Natural killer cell (primary cell): ENCODE results near the gene DKK1. TPM values are rescaled to one million over a fixed set of nuclear protein-coding genes. Genes with fewer than 3 reads are reported as not detected.
A peak's percentile ranks its signal among the peaks of the same experiment; 100 is the strongest.

ENCODE experiments used
- ATAC-seq, 3 donors: fragments of 150-1000 bp in 2 of 3; fragments of 200-7000 bp in 1 of 3; cut with Tn5 transposase; 1 replicate in 1 of 3; 2 replicates in 2 of 3; pipeline ENCODE4 v1.10.0; 2021; ENCODE audit warnings: mild to moderate bottlenecking in 2 of 3, moderate library complexity in 2 of 3
- DNase-seq, 2 donors: peaks; one replicate each; pipeline versions ENCODE4 v3.0.0 to v3.0.0-alpha.2; 2013 to 2021; ENCODE audit warnings: mixed read lengths in 1 of 2
- H3K27ac ChIP-seq: one replicate; pipeline ENCODE4 v1.5.1; 2013; ENCODE audit warnings: mild to moderate bottlenecking, low read length
- H3K27me3 ChIP-seq: one replicate; pipeline ENCODE4 v1.6.1; 2013; ENCODE audit warnings: low read length; ENCODE audit not compliant: control insufficient read depth, insufficient read depth
- H3K36me3 ChIP-seq: one replicate; pipeline ENCODE4 v1.6.1; 2013; ENCODE audit warnings: low read length; ENCODE audit not compliant: control insufficient read depth, insufficient read depth
- H3K4me1 ChIP-seq: one replicate; pipeline ENCODE4 v1.6.1; 2013; ENCODE audit warnings: low read length; ENCODE audit not compliant: control insufficient read depth, insufficient read depth
- H3K4me3 ChIP-seq: one replicate; pipeline ENCODE4 v1.5.1; 2013; ENCODE audit warnings: low read length
- H3K9me3 ChIP-seq: one replicate; pipeline ENCODE4 v1.6.1; 2013; ENCODE audit warnings: low read length; ENCODE audit not compliant: control insufficient read depth, insufficient read depth
- H3K27ac Mint-ChIP-seq, 2 donors: one replicate each; pipeline ENCODE4 v1.8.0; 2022; ENCODE audit warnings: mild to moderate bottlenecking in 2 of 2, mixed read lengths in 2 of 2, moderate library complexity in 1 of 2
- H3K27me3 Mint-ChIP-seq, 2 donors: one replicate each; pipeline ENCODE4 v1.8.0; 2022; ENCODE audit warnings: low read depth in 2 of 2, mixed read lengths in 2 of 2
- H3K36me3 Mint-ChIP-seq: one replicate; pipeline ENCODE4 v1.8.0; 2022; ENCODE audit warnings: mixed read lengths
- H3K4me1 Mint-ChIP-seq, 2 donors: one replicate each; pipeline ENCODE4 v1.8.0; 2022; ENCODE audit warnings: mixed read lengths in 2 of 2
- H3K4me3 Mint-ChIP-seq: one replicate; pipeline ENCODE4 v1.8.0; 2022; ENCODE audit warnings: mild to moderate bottlenecking, moderate library complexity, mixed read lengths
- H3K9me3 Mint-ChIP-seq, 2 donors: one replicate each; pipeline ENCODE4 v1.8.0; 2022; ENCODE audit warnings: mixed read lengths in 2 of 2
- WGBS: methylation state at CpG from one replicate; pipeline ENCODE4 v1.1.7; 2013; ENCODE audit warnings: missing lambda C conversion rate; ENCODE audit not compliant: insufficient coverage; 5-methylcytosine and 5-hydroxymethylcytosine counted together
- intact Hi-C: fragments of 100-400 bp; cut with micrococcal nuclease; formaldehyde crosslinking; loops from one replicate; pipeline ENCODE4 v1.14.2; 2022
- total RNA-seq, 4 donors: library from RNA; stranded (reverse); fragments of 120-200 nt in 1 of 4; gene quantifications; one replicate each; pipeline versions ENCODE4 v1.2.3 to v1.2.4, GENCODE V29; 2013 to 2022
- TF ChIP-seq, protein P1 (sequence below): fragments of 200-600 bp; IDR thresholded peaks from one replicate; pipeline ENCODE4 v1.8.0; 2022; ENCODE audit warnings: antibody characterized with exemption

The DKK1 gene
- total RNA-seq, 3 donors from 2014 or later (not counting 1 experiment from before 2014, with no cell fraction given): not detected

DNA sequence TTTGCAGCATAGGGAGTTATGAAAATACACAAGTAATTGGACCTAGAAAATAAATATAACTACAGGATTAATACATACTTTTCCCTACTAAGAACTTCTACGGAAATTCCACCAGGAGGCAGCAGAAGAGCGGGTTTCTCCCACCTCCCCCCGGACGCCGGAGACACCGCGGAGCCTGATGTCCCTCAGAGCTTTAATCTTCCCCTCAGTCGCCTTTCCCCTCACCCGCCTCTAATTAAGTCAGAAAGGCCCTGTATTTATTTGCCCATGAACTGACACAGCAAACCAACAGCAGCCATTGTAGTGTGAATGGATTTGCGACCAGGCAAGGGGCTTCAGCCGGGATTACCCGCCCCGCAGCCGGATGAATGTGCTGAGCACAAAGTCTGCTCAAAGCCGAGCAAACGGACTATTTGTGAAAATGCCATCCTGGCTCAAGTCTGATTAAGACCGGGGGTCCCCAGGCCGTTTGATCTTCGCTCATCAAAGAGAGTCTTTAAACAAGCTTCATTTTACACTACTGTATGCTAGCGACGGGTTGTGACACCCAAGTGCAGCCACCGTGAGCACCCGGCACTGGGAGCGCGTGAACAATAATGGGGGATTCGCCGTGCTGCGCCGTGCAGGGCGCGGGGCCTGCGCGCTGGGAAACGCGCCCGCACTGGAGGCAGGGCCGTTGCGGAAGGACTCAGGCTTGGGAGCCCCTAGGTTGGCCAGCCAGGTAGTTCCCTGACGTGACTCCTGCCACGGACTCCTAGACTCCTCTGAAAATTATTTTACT is 5.6 kb upstream of the DKK1 start:
- peak; percentile 23 to 26 for DNase-seq
- H3K4me1 Mint-ChIP-seq: peaks cover 5 to 18% of the 10 kb centered on the region in 2 donors
- peak; percentile 56 to 88 (median 77) for ATAC-seq
- peaks cover 7% of the 10 kb centered on the region for H3K36me3 Mint-ChIP-seq
- no peak overlapping the region for H3K27ac Mint-ChIP-seq
- H3K27ac ChIP-seq: no peak overlapping the region
- no peaks in the 10 kb centered on the region for H3K9me3 Mint-ChIP-seq
- intact Hi-C loops: loop anchor here (1.0 kb wide), 1 partner anchor 181 kb away; no protein-coding TSS in a partner anchor
- no peaks in the 10 kb centered on the region for H3K36me3 ChIP-seq
- WGBS: 6% methylated on average over 37 of the region's 40 CpGs
- peaks cover 4% of the 10 kb centered on the region for H3K9me3 ChIP-seq
- TF ChIP-seq, protein P1, sequence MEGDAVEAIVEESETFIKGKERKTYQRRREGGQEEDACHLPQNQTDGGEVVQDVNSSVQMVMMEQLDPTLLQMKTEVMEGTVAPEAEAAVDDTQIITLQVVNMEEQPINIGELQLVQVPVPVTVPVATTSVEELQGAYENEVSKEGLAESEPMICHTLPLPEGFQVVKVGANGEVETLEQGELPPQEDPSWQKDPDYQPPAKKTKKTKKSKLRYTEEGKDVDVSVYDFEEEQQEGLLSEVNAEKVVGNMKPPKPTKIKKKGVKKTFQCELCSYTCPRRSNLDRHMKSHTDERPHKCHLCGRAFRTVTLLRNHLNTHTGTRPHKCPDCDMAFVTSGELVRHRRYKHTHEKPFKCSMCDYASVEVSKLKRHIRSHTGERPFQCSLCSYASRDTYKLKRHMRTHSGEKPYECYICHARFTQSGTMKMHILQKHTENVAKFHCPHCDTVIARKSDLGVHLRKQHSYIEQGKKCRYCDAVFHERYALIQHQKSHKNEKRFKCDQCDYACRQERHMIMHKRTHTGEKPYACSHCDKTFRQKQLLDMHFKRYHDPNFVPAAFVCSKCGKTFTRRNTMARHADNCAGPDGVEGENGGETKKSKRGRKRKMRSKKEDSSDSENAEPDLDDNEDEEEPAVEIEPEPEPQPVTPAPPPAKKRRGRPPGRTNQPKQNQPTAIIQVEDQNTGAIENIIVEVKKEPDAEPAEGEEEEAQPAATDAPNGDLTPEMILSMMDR: peak; percentile 66
- peak overlapping the region; percentile 13 for H3K4me3 ChIP-seq
- peaks cover 11% of the 10 kb centered on the region for H3K4me1 ChIP-seq
- H3K27me3 Mint-ChIP-seq: peaks cover 29 to 39% of the 10 kb centered on the region in 2 donors
- peaks cover 23% of the 10 kb centered on the region for H3K27me3 ChIP-seq
- peak overlapping the region; percentile 65 for H3K4me3 Mint-ChIP-seq

DNA sequence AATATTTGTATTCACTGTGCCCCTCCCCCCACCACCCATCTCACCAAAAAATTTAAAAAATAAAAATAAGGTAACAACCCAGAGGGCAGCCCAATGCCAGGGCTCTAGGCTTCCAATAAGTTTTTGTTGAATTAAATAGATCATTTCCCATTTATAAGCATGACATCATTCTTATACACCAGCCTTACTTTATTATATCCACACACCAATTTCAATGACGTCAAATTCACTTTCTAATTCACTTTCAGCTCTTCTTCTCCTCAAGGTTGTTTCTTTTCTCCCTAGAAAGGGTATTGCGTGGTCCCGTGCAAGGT is 1.2 kb upstream of the DKK1 start:
- Histone ChIP-seq H3K27me3 (peaks cover 34% of the 10 kb centered on the region), H3K9me3 (peaks cover 4% of the 10 kb centered on the region), H3K4me3 (no peak overlapping the region), H3K36me3 (no peaks in the 10 kb centered on the region), H3K4me1 (peaks cover 24% of the 10 kb centered on the region), H3K27ac (no peak overlapping the region)
- 3% methylated on average over 2 of the region's 3 CpGs for WGBS
- Mint-ChIP-seq H3K9me3 (no peaks in the 10 kb centered on the region), H3K4me3 (no peak overlapping the region), H3K4me1 (peaks cover 12 to 31% of the 10 kb centered on the region in 2 donors), H3K27ac (no peak overlapping the region), H3K27me3 (peaks cover 47 to 74% of the 10 kb centered on the region in 2 donors), H3K36me3 (peaks cover 7% of the 10 kb centered on the region)
- ATAC-seq (no peak), DNase-seq (no peak)
- intact Hi-C loops: no loop called here
- TF ChIP-seq, protein P1: no peak

DNA sequence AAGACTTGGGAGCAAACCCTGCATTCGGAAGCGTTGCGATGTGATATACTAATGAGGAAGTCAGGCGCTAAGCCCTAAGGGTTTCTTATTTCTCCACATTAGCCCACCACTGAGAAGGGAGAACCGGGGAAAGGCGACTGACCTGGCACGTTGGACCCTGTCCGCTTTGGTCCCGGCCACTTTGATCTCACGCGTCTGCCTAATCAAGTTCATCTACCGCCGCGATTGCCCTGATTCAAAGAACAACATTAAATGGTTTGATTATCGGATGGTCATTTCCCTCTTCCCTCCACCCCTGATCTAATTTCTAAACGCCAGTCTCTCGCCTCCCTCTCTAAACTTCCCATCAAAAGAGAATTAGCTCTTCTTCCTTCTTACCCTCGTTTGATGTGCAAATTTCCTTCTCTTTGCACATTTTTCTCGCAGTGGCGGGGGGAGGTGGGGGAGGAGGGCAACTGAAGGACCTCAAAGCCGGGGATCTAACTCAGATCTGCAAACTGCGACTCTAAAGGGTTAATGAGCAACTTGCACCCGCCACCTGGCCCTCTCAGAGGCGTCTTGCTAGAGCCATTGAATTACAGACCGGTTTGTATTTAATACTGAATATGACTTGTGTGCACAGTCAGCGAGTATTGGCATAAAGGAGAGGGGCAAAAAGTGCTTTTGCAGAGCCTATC is 687 bp upstream of the DKK1 start:
- Histone ChIP-seq H3K4me3 (peak overlapping the region; percentile 7), H3K27me3 (peaks cover 31% of the 10 kb centered on the region), H3K4me1 (peaks cover 22% of the 10 kb centered on the region), H3K36me3 (no peaks in the 10 kb centered on the region), H3K27ac (no peak overlapping the region), H3K9me3 (peaks cover 4% of the 10 kb centered on the region)
- peaks cover 12 to 27% of the 10 kb centered on the region in 2 donors for H3K4me1 Mint-ChIP-seq
- intact Hi-C loops: no loop called here
- peaks cover 47 to 74% of the 10 kb centered on the region in 2 donors for H3K27me3 Mint-ChIP-seq
- TF ChIP-seq, protein P1: no peak
- peaks cover 7% of the 10 kb centered on the region for H3K36me3 Mint-ChIP-seq
- peak overlapping the region; percentile 45 for H3K4me3 Mint-ChIP-seq
- ATAC-seq (no peak), DNase-seq (no peak)
- WGBS: 2% methylated on average over 25 of the region's 26 CpGs
- no peak overlapping the region for H3K27ac Mint-ChIP-seq
- H3K9me3 Mint-ChIP-seq: no peaks in the 10 kb centered on the region
